ENCODE results near the gene PPRC1.

PPRC1 gene

DNA sequence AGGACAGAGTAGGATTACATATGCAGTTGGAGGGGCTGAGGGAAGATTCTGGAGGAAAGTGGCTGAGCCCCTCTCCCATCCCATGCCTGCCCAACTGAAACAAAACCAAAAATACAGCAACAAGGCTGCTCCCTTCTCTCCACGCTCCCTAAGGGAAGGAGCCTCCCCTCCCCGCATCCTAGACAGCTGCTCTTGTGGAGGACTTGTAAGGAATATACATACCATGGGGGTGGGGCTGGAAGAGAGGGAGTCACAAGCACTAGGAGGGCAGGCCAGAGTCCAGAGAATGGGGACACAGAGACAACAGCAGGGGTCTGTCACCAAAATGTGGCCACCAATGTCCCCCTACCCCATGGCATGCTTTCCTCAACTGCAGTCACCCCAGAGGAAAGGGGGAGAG is 25.8 kb upstream of the PPRC1 start:
- Histone ChIP-seq H4K20me1 (ENCODE audit: insufficient read depth, low read length) (no peaks in the 10 kb centered on the region), H3K4me3 (ENCODE audit: low read length) (no peak overlapping the region), H3K36me3 (replicated peaks; ENCODE audit: low read depth, low read length) (peaks cover 21% of the 10 kb centered on the region), H3K9me3 (ENCODE audit: insufficient read depth, low read length) (no peaks in the 10 kb centered on the region), H3K4me1 (ENCODE audit: low read length) (no peaks in the 10 kb centered on the region), H3K4me2 (ENCODE audit: low read length) (no peak overlapping the region), H3K79me2 (ENCODE audit: low read length) (peaks cover 9% of the 10 kb centered on the region), H3K9ac (ENCODE audit: low read length) (no peak overlapping the region), H2AFZ (ENCODE audit: low read depth, low read length) (no peak overlapping the region), H3K27ac (ENCODE audit: low read length) (no peak overlapping the region), H3K27me3 (ENCODE audit: low read depth, low read length) (no peaks in the 10 kb centered on the region)
- TF ChIP-seq, protein P1, sequence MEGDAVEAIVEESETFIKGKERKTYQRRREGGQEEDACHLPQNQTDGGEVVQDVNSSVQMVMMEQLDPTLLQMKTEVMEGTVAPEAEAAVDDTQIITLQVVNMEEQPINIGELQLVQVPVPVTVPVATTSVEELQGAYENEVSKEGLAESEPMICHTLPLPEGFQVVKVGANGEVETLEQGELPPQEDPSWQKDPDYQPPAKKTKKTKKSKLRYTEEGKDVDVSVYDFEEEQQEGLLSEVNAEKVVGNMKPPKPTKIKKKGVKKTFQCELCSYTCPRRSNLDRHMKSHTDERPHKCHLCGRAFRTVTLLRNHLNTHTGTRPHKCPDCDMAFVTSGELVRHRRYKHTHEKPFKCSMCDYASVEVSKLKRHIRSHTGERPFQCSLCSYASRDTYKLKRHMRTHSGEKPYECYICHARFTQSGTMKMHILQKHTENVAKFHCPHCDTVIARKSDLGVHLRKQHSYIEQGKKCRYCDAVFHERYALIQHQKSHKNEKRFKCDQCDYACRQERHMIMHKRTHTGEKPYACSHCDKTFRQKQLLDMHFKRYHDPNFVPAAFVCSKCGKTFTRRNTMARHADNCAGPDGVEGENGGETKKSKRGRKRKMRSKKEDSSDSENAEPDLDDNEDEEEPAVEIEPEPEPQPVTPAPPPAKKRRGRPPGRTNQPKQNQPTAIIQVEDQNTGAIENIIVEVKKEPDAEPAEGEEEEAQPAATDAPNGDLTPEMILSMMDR (IDR thresholded peaks at IDR 0.05; ENCODE audit: low read depth, low read length) = no peak
- no peak for TF ChIP-seq EZH2phosphoT487 (IDR thresholded peaks at IDR 0.05; ENCODE audit: low read depth)

DNA sequence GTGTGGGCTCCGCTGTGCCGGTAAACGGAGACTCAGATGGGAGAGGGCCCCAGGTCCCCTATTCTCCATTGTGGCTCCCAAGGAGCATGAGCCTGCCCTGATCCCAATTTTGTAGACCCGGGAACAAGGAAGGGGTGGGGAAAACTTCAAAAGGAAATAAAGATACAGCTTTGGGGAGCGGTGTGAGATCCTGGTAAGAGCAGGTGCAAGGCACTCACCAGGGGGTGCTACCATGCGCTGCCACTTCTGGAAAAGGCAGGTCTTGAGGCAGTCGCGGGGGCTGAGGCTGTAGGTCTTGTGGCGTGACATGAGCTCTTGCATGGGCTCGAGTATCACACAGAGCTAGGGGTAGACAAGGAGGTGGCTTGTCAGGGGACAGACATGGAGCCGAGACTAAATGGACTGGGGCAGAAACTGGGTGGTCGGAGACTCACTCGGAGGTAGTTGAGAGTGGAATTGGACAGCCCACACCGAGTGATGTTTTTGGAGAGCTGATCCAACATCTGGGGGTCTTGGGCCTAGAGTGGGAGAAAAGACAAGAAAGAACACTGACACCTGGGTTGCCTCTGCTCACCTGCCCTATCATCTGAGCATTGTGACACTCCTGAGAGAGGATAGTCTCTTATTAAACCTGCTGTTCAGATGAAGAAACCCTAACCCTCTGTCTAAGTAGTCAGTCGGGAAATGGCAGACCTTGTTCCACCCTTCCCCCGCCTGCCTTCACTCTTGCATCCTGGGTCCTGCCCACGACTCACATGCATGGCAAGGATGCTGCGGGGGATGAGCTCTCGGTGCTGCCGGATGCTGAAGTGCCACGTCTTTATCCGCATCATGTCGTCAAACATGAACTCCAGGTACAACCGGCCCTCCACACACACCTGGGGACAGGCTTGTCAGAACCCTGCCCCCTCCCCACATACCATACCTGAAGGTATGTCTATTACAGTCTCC is 23.4 kb upstream of the PPRC1 start:
- no peak for TF ChIP-seq EZH2phosphoT487 (IDR thresholded peaks at IDR 0.05; ENCODE audit: low read depth)
- TF ChIP-seq, protein P1 (IDR thresholded peaks at IDR 0.05; ENCODE audit: low read depth, low read length) = no peak
- Histone ChIP-seq H4K20me1 (ENCODE audit: insufficient read depth, low read length) (peaks cover 19% of the 10 kb centered on the region), H3K4me1 (ENCODE audit: low read length) (peaks cover 13% of the 10 kb centered on the region), H3K79me2 (ENCODE audit: low read length) (peaks cover 33% of the 10 kb centered on the region), H3K9me3 (ENCODE audit: insufficient read depth, low read length) (no peaks in the 10 kb centered on the region), H3K4me3 (ENCODE audit: low read length) (no peak overlapping the region), H3K4me2 (ENCODE audit: low read length) (no peak overlapping the region), H3K9ac (ENCODE audit: low read length) (no peak overlapping the region), H3K27me3 (ENCODE audit: low read depth, low read length) (no peaks in the 10 kb centered on the region), H2AFZ (ENCODE audit: low read depth, low read length) (no peak overlapping the region), H3K36me3 (replicated peaks; ENCODE audit: low read depth, low read length) (peaks cover 21% of the 10 kb centered on the region), H3K27ac (ENCODE audit: low read length) (no peak overlapping the region)

DNA sequence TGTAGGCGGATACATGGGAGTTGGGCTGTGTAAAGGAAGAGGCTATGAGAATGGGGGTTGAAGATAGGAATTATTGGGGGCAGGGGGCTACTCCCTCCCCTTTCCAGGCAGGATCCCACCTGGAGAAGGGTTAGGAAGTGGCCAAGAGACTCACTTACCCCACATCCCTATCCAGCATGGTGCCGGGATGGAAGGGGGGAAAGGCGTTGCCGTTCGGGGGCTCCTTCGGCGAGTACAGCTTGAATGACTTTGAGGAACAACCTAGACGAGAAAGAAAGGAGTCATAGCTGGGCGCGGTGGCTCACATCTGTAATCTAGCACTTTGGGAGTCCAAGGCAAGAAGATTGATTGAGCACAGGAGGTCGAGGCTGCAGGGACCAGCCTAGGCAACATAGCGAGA is 21.6 kb upstream of the PPRC1 start:
- Histone ChIP-seq H3K27ac (ENCODE audit: low read length) (no peak overlapping the region), H3K4me3 (ENCODE audit: low read length) (no peak overlapping the region), H3K79me2 (ENCODE audit: low read length) (peaks cover 49% of the 10 kb centered on the region), H3K4me2 (ENCODE audit: low read length) (no peak overlapping the region), H3K27me3 (ENCODE audit: low read depth, low read length) (no peaks in the 10 kb centered on the region), H4K20me1 (ENCODE audit: insufficient read depth, low read length) (peaks cover 19% of the 10 kb centered on the region), H3K9ac (ENCODE audit: low read length) (no peak overlapping the region), H3K9me3 (ENCODE audit: insufficient read depth, low read length) (no peaks in the 10 kb centered on the region), H3K4me1 (ENCODE audit: low read length) (peaks cover 26% of the 10 kb centered on the region), H2AFZ (ENCODE audit: low read depth, low read length) (no peak overlapping the region), H3K36me3 (replicated peaks; ENCODE audit: low read depth, low read length) (peaks cover 21% of the 10 kb centered on the region)
- TF ChIP-seq EZH2phosphoT487 (IDR thresholded peaks at IDR 0.05; ENCODE audit: low read depth) = no peak
- TF ChIP-seq, protein P1 (IDR thresholded peaks at IDR 0.05; ENCODE audit: low read depth, low read length) = no peak

DNA sequence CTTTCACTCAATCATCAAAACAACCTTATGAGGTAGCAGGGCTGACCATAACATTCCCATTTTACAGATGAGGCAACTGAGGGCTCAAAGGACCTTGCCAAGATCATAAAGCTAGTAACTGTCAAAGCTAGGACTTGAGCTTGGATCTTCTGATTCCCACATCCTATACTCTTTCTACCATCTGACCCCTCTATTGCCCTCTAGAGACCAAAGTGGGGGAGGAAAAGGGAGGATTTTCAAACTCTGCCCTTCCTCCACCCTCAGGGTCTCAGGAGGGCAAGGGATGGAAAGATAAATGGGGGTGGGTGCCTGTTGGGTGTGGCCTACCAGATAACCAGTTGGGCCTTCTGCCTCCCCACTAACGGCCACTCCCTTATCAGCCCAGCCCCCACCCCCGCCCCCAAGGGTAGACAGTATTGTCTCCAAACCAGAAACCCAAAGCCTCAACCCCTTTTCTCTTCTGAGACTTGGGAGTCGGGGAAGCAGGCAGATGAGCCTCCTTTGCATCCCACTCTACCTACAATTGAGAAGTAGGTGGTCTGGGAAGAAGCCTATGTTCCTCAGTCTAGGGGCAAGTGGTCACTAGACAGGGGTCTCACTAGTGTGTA is 20.5 kb upstream of the PPRC1 start:
- TF ChIP-seq, protein P1 (IDR thresholded peaks at IDR 0.05; ENCODE audit: low read depth, low read length) = 0 out of 2 replicates have a peak, but pooled peaks have one; percentile 2
- TF ChIP-seq EZH2phosphoT487 (IDR thresholded peaks at IDR 0.05; ENCODE audit: low read depth) = no peak
- Histone ChIP-seq H3K27me3 (ENCODE audit: low read depth, low read length) (no peaks in the 10 kb centered on the region), H3K4me1 (ENCODE audit: low read length) (peaks cover 36% of the 10 kb centered on the region), H2AFZ (ENCODE audit: low read depth, low read length) (no peak overlapping the region), H3K79me2 (ENCODE audit: low read length) (peaks cover 60% of the 10 kb centered on the region), H3K4me3 (ENCODE audit: low read length) (no peak overlapping the region), H3K4me2 (ENCODE audit: low read length) (peak overlapping the region; percentile 90), H4K20me1 (ENCODE audit: insufficient read depth, low read length) (peaks cover 19% of the 10 kb centered on the region), H3K9me3 (ENCODE audit: insufficient read depth, low read length) (no peaks in the 10 kb centered on the region), H3K27ac (ENCODE audit: low read length) (no peak overlapping the region), H3K36me3 (replicated peaks; ENCODE audit: low read depth, low read length) (peaks cover 21% of the 10 kb centered on the region), H3K9ac (ENCODE audit: low read length) (no peak overlapping the region)

Measured in OCI-LY3 (cell line).